HTR-8/SVneo (cell line): ENCODE data around the gene ACTRT2.

Experiments used
- DNase-seq: peaks from one replicate; pipeline ENCODE4 v3.0.0; 2011; ENCODE audit warnings: low spot score, mixed read lengths; ENCODE audit not compliant: insufficient read length
- FAIRE-seq: peaks from 2 replicates; lab custom pipeline; 2011; peaks lifted over from hg19 to GRCh38; lab: Jason Lieb, UNC

ACTRT2 gene

GRCh38 chr1:3015744-3016143, 5.5 kb upstream of the ACTRT2 start:
- FAIRE-seq (no peak), DNase-seq (no peak)

- no peak for DNase-seq
- no peak for FAIRE-seq
Observed at GRCh38 chr1:3016641-3017439, 4.4 kb upstream of the ACTRT2 start.

GRCh38 chr1:3017440-3018050, 3.7 kb upstream of the ACTRT2 start:
- FAIRE-seq = no peak

GRCh38 chr1:3018051-3018471, 3.2 kb upstream of the ACTRT2 start:
- no peak for DNase-seq
- FAIRE-seq = no peak

More at GRCh38 chr1:3017440-3018050, 3.7 kb upstream of the ACTRT2 start:
- DNase-seq = no peak

- no peak for DNase-seq
- FAIRE-seq = no peak
Observed at GRCh38 chr1:3018576-3018975, 2.7 kb upstream of the ACTRT2 start.

- no peak for DNase-seq
- FAIRE-seq = no peak
Observed at GRCh38 chr1:3019007-3019515, 2.2 kb upstream of the ACTRT2 start.

- FAIRE-seq = no peak
- no peak for DNase-seq
Observed at GRCh38 chr1:3019516-3020051, 1.7 kb upstream of the ACTRT2 start.

GRCh38 chr1:3020263-3020909, 881 bp upstream of the ACTRT2 start:
- FAIRE-seq (no peak), DNase-seq (no peak)

- no peak for FAIRE-seq
Observed at GRCh38 chr1:3021801-3022401, 634 bp downstream of the ACTRT2 start.

GRCh38 chr1:3022511-3022973, 1.3 kb downstream of the ACTRT2 start:
- DNase-seq = no peak
- FAIRE-seq = no peak

More at GRCh38 chr1:3021801-3022401, 634 bp downstream of the ACTRT2 start:
- DNase-seq = no peak

- no peak for FAIRE-seq
- DNase-seq = no peak
Observed at GRCh38 chr1:3022976-3023375, 1.7 kb downstream of the ACTRT2 start.

- DNase-seq = no peak
- FAIRE-seq = no peak
Observed at GRCh38 chr1:3024019-3024418, 2.8 kb downstream of the ACTRT2 start.

- FAIRE-seq = no peak
- DNase-seq = no peak
Observed at GRCh38 chr1:3024588-3024987, 3.3 kb downstream of the ACTRT2 start.

- FAIRE-seq = peak; percentile 97
- DNase-seq = no peak
Observed at GRCh38 chr1:3026124-3026523, 4.9 kb downstream of the ACTRT2 start.

GRCh38 chr1:3026581-3027391, 5.5 kb downstream of the ACTRT2 start:
- DNase-seq (no peak), FAIRE-seq (no peak)

GRCh38 chr1:3027611-3028371, 6.5 kb downstream of the ACTRT2 start:
- FAIRE-seq = no peak
- DNase-seq = no peak

GRCh38 chr1:3028531-3029282, 7.4 kb downstream of the ACTRT2 start:
- DNase-seq = no peak

GRCh38 chr1:3029481-3029961, 8.3 kb downstream of the ACTRT2 start:
- FAIRE-seq (no peak), DNase-seq (no peak)

More at GRCh38 chr1:3028531-3029282, 7.4 kb downstream of the ACTRT2 start:
- FAIRE-seq = no peak
